GM18499 (cell line): ENCODE results near the gene CYP2U1.
A peak's percentile ranks its signal among the peaks of the same experiment; 100 is the strongest.

Experiments
- ATAC-seq: cut with Tn5 transposase; IDR thresholded peaks from one replicate; pipeline ENCODE4 v1.9.1; 2021; ENCODE audit warnings: moderate number of reproducible peaks; ENCODE audit not compliant: insufficient read depth, unreplicated experiment

The CYP2U1 gene

DNA sequence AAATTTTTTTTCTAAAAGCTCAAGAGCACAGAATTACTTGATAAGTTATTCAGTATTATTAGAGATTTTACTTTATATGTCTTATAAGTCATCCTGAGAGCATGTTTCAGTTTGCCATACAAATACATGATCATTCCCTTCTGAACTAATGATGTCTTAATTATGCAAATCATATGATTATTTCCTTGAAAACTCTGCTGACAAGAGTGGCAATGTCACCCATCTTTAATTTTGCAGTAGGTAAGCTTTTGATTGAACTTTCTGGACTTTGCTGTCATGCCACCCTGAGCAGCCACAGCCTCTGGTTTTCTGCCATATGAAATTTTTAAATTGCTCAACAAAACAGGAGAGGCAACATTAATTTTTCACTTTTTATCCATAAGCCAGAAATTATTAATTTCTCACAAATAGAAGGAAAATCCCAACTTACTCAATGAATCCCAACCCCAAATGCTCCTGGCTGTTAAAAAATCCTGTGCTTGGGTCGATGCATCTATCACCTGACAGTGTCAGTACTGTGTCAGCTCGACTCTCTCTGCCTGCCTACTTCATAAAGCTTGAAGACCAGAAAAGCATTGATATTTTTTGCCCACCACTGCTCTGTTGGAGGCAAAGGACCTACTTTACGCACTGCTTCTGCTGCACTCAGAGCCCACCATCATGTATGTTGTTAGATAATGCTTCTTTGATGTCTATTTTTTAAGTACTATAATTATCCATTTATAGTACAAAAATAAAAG, 46.8 kb downstream of the CYP2U1 start:
- ATAC-seq = no peak

DNA sequence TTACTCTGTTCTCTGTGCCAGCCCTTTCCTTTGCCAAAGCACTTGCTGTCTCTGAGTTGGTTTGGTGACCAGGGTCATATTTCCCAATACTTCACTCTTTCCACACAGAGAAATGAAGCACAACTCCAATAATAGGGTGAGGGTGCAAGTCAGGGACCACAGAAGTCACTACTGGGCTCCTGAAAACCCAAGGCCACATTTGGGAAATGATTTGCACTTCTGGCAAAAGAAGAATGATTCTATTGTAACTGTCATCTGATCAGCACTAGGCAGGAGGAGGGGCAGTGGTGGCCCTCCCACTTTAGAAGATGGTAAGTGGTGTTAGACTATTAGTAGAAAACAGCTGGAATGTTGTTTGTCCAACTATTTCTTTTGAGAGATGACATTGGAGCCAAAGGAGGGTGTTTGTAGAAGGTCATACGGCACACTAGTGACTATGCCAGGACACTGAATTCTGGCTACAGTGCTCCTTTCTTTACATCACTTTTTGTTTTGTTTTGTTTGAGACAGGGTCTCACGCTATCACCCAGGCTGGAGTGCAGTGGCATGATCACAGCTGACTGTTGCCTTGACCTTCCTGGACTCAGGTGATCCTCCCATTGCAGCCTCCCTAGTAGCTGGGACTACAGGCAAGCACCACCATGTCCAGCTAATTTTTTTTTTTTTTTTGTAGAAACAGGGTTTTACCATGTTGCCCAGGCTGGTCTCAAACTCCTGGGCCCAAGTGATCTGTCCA, 47.5 kb downstream of the CYP2U1 start:
- ATAC-seq = no peak

DNA sequence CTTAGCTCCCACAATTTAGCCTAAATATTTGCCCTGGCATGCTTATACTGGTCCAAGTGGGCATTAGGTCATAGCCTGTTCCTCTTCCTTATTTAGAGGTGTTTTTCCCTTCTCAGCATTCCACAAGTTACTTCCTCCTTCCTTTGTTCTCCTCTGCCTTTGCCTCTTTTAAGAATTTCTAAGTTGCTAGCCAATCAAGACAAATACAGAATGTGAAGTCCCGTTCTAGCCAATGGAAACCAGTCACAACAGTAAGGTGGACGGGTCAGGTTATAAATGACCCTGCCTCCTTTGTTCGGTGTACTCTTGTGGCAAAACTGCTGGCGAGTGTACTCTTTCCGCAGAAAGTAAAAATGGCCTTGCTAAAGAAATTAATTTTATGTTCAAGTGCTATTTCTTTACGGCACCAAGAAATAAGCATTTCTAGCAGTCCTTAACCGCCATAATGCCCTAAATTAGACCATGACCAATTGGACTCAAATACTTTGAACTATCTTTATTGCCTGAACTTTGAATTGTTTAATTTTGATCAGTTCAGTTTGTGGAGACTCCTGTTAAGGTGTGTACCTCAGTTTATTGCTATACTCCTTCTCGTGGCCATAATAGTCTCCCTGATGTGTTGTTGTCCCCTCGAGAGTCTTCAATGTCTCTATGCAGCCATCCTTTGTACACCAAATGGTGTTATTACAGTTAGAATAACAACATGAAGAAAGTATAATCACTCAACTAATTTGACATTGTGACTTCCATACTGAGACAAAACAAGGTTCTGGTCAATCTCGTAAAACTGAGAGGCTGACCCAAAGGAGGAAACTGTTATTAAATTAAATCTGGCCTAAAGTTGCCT, 56.8 kb downstream of the CYP2U1 start:
- no peak for ATAC-seq

DNA sequence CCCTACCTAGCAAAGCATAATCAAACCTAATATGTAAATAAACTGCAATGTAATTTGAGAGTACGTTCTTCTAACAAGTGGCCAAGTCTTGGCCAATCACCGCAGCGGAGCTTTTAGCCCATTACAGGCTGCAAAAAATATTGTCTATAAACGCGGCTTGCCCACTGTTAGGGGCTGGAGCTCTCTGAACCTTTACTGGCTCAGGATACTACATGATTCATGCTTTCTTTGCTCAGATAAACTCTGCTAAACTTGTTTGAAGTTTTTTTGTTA, 57.4 kb downstream of the CYP2U1 start:
- no peak for ATAC-seq

DNA sequence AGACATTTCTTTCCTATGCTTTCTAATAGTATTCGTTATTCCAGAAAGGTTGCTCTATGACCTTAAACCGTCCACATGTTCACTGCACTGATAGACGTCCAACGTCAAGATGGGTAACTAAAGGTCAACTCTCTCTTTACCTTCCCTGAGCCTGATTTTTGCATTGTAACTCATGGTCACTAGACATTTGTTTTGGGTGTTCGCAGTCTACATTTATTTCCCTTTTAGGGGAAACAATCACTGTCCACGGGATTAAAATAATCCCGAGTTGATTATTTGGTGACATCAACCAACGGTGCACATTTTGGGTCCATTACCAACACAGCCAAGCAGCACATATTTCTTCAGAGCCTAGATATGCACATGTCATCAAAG, 57.8 kb downstream of the CYP2U1 start:
- ATAC-seq = peak; percentile 5

DNA sequence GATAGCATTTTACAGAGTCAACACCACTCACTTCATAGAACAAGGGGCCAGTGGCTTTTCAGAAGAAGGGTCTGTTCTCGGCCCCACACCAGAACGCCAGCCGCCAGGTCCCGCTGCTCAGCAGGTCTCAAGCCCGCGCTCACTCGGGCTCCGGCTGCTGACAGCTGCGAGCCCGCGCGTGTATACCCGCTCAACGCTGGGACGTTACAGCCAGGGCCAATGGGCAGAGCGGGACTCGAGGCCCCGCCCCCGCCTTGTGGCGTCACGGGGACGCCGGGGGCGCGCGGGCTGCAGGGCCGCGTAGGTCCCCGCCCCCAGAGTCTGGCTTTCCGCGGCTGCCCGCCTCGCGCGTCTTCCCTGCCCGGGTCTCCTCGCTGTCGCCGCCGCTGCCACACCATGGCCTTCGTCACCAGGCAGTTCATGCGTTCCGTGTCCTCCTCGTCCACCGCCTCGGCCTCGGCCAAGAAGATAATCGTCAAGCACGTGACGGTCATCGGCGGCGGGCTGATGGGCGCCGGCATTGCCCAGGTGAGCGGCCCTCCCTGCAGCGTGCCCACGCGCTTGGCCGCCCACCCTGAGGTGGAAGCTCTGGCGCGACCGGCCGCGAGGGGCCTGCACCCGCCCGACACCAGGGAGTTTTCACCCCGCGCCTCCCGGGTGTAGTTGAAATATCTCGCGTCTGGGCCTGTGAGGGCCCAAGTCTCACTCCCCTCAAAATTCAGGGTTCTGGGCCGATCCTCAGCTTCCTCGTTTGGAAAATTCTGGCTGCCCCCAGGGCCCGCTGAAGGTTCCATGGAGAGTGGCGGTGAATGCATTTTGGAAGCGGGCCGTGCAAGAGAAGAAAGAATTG, 58.4 kb downstream of the CYP2U1 start, which contains the start of gene HADH:
Gene HADH, plus strand, starts transcription at position 353 of the 850 bp plus-strand sequence. Its CDS starts 44 bp downstream, at position 397.
- peak; percentile 77 for ATAC-seq

DNA sequence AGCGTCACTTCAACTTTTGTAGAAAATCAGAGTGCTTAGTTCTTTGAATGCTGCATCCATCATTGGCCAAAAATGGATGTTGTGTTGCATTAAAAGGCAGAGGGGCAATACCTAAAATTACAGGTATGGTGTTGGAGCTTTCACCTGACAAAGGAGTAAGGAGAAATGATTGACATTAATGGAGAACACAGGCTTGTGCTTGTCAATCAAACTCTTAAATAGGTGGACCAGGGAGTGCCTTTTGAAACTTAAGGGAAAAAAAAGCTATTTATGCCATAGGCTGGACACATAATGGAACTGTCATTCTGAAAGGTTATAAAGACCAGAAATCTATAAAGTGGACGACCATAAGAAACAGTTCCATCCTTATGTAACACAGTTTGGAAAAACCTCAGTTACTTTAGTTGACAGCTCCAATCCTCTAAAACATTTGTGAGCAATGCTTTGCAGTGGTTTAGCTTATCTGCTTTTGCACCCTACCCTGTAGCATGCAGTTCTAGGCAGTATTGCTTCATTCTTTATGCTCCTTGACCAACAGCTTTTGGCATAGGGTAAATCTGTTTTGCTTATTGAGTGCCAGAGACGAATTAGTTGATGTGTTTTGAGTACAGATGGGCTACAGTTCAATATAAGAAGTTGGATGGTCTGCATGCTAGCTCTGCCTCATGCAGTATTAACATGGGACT, 60.7 kb downstream of the CYP2U1 start:
- no peak for ATAC-seq

DNA sequence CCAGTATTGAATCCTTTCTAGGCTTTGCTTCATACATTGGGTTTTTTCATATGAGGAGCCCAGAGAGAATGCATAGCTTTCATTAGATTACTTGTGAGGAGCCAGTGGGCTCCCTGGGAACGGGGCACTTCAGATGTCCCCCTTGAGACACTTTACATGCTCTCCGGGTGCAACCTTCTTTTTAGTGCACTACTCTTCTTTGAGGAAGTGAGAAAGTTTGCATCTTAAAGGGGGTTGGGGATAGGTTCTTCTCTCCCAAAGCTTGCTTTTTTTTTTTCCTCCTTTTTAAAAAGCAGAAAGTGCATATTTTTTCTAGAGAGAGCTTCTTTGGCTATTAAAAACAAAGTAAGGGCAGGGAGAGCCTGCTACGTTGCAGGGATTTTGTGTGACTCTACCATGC, 62.6 kb downstream of the CYP2U1 start:
- ATAC-seq = peak; percentile 31

DNA sequence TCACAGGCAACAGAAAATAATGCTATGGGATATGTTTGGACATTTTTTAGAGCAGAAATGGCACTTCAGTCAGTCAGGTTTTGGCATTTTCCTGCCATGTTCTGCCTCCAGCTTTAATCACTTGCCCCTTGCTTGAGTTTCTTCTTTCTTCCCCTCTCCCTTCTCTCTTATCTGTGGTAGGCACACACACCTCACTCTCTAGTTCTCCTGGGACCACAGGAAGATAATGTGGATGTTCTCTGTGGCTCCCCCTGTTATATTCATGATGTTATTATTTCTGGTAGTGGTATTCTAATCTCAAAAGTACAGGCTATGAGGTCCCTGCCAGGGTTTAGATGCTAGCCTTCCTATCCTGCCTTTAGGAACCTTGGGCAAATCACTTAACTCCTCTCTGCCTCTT, 63.5 kb downstream of the CYP2U1 start:
- ATAC-seq = no peak

DNA sequence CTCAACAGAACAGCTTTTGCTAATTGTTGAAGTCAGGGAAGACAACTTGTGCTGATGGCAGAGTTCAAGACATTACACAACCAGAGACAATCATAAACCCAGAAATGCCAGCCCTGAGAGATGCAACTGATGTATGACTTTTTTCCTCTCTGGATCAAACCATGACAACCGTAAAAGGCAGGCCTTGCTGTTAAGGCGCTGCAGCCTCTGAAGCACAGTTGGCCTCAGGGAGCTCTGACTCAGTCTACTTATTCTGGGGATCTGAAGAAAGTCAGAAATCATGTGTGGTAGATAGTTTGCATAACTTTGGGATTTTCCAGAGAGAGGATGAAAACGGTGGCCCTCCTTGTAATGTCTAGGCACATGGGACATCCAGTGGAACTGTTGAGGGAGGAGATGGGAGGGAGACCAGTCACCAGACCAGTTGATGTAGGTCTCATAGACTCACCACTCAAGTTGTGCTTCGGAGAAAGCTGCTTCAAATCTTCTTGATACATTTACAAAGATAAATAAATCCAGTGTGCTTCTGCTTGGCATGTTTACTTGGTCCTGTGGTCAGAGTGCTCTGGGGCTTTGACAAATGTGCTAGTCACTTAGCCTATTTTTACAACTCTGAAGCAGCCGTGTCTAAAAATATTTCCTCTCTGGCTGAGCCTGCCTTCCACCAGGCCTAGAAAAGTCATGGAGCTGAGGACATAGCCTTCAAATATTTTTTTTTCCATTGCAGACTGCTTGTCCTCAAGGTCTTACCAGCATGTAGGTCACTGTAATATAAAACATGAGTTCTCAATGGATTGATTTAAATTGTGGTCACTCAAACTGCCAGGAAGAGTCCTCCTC, 65.8 kb downstream of the CYP2U1 start:
- ATAC-seq = no peak

DNA sequence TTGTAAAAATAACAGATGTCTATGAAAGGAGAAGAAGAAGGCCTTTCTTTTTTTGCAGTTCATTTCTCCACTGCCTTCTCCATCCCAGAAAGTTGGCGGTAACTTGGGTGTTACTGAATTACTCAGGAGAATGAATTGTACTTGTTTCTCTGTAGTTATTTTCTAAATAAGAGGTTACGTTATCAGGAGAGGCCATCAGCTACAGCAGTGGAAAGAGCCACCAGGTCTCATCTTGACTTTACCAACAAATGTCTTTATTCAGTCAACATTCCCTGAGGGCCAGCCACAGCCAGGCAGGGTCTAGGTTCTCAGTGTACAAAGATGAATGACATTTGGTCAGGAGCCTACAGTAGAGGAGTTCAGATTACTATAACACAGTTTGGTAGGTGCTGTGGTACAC, 66.4 kb downstream of the CYP2U1 start:
- no peak for ATAC-seq

DNA sequence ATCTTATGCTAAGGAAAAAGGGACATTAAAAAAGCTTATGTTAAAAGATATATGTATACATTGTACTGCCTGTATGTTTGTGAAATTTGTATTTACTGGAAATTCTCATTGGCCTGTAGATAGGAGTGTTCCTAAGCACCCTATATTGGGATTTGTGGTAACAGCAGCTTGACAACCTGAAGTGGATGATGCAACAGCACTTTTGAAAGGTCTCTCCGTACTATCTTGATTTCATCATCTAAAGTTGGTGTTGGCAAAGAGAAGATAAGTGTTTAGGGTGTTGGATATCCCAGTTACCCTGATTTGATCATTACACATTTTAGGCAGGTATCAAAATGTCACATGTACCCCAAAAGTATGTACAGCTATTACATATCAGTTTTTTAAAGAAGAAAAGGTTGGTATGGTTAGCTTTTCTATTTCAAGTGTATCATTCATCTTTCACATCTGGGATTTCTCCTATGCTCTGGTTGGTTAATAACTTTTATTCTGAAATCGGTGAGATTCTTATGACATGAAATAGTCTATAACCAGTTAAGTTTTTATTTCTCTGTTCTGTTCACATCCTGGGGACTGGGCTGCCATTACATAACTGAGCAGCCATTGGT, 68.7 kb downstream of the CYP2U1 start:
- ATAC-seq = no peak

DNA sequence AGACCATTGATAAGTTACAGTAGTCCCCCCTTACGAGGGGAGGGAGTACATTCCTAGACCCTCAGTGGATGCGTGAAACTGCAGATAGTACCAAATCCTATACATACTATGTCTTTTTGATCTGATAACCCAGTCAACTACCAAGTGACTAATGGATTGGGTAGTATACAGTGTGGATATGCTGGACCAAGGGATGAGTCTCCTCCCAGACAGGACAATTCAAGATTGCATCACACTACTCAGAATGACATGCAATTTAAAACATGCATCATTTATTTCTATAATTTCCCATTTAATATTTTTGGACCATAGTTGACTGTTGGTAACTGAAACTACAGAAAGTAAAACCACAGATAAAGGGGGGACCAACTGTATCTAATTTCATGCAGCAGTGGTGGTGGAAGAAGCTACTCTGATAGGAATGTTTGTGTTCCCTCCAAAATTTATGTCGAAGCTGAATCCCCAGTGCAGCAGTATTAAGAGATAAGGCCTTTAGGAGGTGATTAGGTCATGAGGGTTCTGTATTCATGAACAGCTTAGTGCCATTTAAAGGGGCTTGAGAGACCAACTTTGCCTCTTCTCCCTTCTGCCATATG, 70.3 kb downstream of the CYP2U1 start:
- ATAC-seq = no peak
